Keratinocyte (primary cell): ENCODE measurements around the gene MYLIP. TPM values are rescaled to one million over a fixed set of nuclear protein-coding genes. Genes with fewer than 3 reads are reported as not detected.

ENCODE experiments used
- DNase-seq: peaks from one replicate; pipeline ENCODE4 v3.0.0-alpha.2; 2011; ENCODE audit warnings: low read depth, missing footprints, low spot score
- FAIRE-seq: peaks from 2 replicates; lab custom pipeline; 2011; peaks lifted over from hg19 to GRCh38; lab: Jason Lieb, UNC
- H2AFZ ChIP-seq: 2 replicates; pipeline ENCODE4 v1.6.0; 2012; ENCODE audit warnings: low read length, control low read depth, inconsistent platforms; ENCODE audit not compliant: control insufficient read depth
- H3K27ac ChIP-seq: 2 replicates; pipeline ENCODE4 v1.5.1; 2011; ENCODE audit warnings: low read length; ENCODE audit not compliant: control insufficient read depth, insufficient read depth
- H3K27me3 ChIP-seq: 3 replicates; pipeline ENCODE4 v1.6.0; 2011; ENCODE audit warnings: low read length; ENCODE audit not compliant: control insufficient read depth, insufficient read depth; ENCODE audit errors: extremely low read depth
- H3K36me3 ChIP-seq, 2 experiments: 2 replicates in 1 of 2; 3 replicates in 1 of 2; pipeline ENCODE4 v1.5.1; 2011; ENCODE audit warnings: low read length in 2 of 2, mild to moderate bottlenecking in 1 of 2; ENCODE audit not compliant: control insufficient read depth in 2 of 2, insufficient read depth in 2 of 2; ENCODE audit errors: extremely low read depth in 1 of 2
- H3K4me1 ChIP-seq: 3 replicates; pipeline ENCODE4 v1.5.1; 2011; ENCODE audit warnings: low read length; ENCODE audit not compliant: control insufficient read depth, insufficient read depth; ENCODE audit errors: extremely low read depth
- H3K4me2 ChIP-seq: 3 replicates; pipeline ENCODE4 v1.6.0; 2011; ENCODE audit warnings: low read depth, low read length; ENCODE audit not compliant: control insufficient read depth, insufficient read depth; ENCODE audit errors: extremely low read depth
- H3K4me3 ChIP-seq, 3 experiments: fragments of 200-600 bp in 1 of 3; sonication (generic) in 1 of 3; 2 replicates in 2 of 3; 3 replicates in 1 of 3; pipeline ENCODE4 v1.5.1; 2011 to 2016; ENCODE audit warnings: low read length in 3 of 3, mild to moderate bottlenecking in 3 of 3, control low read depth in 2 of 3, inconsistent platforms in 1 of 3, low read depth in 1 of 3, mixed read lengths in 1 of 3, mixed run types in 1 of 3, moderate library complexity in 1 of 3; ENCODE audit not compliant: control insufficient read depth in 2 of 3, insufficient read depth in 2 of 3; ENCODE audit errors: extremely low read depth in 1 of 3
- H3K79me2 ChIP-seq: 2 replicates; pipeline ENCODE4 v1.6.0; 2012; ENCODE audit warnings: low read length; ENCODE audit not compliant: control insufficient read depth, insufficient read depth
- H3K9ac ChIP-seq: 3 replicates; pipeline ENCODE4 v1.6.0; 2011; ENCODE audit warnings: low read length; ENCODE audit not compliant: control insufficient read depth, insufficient read depth; ENCODE audit errors: extremely low read depth
- H3K9me1 ChIP-seq: 3 replicates; pipeline ENCODE4 v1.6.0; 2011; ENCODE audit warnings: low read length; ENCODE audit not compliant: control insufficient read depth, insufficient read depth; ENCODE audit errors: extremely low read depth
- H3K9me3 ChIP-seq: 2 replicates; pipeline ENCODE4 v1.5.1; 2012; ENCODE audit warnings: low read depth, low read length; ENCODE audit not compliant: control insufficient read depth
- H4K20me1 ChIP-seq: 3 replicates; pipeline ENCODE4 v1.6.0; 2011; ENCODE audit warnings: low read length; ENCODE audit not compliant: control insufficient read depth, insufficient read depth; ENCODE audit errors: extremely low read depth
- CTCF ChIP-seq, 3 experiments: IDR thresholded peaks in 1 of 3; conservative IDR thresholded peaks in 1 of 3; optimal IDR thresholded peaks in 1 of 3; 2 replicates in 2 of 3; 3 replicates in 1 of 3; pipeline versions ENCODE3 to v1.5.1; 2011; ENCODE audit warnings: low read length in 3 of 3, mild to moderate bottlenecking in 3 of 3, moderate library complexity in 2 of 3, control low read depth in 1 of 3, inconsistent platforms in 1 of 3; ENCODE audit not compliant: insufficient read depth in 2 of 3; ENCODE audit errors: extremely low read depth in 1 of 3
- EZH2 ChIP-seq: IDR thresholded peaks from one replicate; pipeline ENCODE4 v1.6.1; 2012; ENCODE audit warnings: inconsistent platforms, mild to moderate bottlenecking, low read length, moderate library complexity
- dilution Hi-C: fragments of 300-500 bp; cut with MboI; formaldehyde crosslinking; loops from one replicate; pipeline ENCODE4 v1.7.0; 2020; ENCODE audit warnings: low sequenced_read_pairs; ENCODE audit not compliant: extremely low pct_ligation_motif_present
- polyA plus RNA-seq, 5 experiments: library from polyadenylated mRNA; depleted of rRNA in 3 of 5; stranded (reverse) in 3 of 5; stranded (forward) in 1 of 5; unstranded in 1 of 5; fragments of >200 nt; gene quantifications; 1 replicate in 1 of 5; 2 replicates in 3 of 5; 3 replicates in 1 of 5; pipeline versions ENCODE4 v1.2.1 to v1.2.3, GENCODE V29; 2011 to 2012; ENCODE audit warnings: missing spikeins in 2 of 5, low read depth in 1 of 5, low replicate concordance in 1 of 5

The MYLIP gene
- polyA plus RNA-seq, 1 donor (not counting 4 experiments of a cell fraction or from before 2014, with no cell fraction given) = 5.8 TPM

- Histone ChIP-seq H4K20me1 (no peaks in the 10 kb centered on the region), H3K4me2 (no peak overlapping the region), H3K9me3 (no peaks in the 10 kb centered on the region), H3K36me3 (no peaks in the 10 kb centered on the region), H3K27me3 (peaks cover 13% of the 10 kb centered on the region), H3K27ac (no peak overlapping the region), H3K9ac (no peak overlapping the region), H3K79me2 (no peaks in the 10 kb centered on the region), H3K4me1 (peaks cover 3% of the 10 kb centered on the region), H3K4me3 (no peak overlapping the region), H2AFZ (no peak overlapping the region), H3K9me1 (no peaks in the 10 kb centered on the region)
- TF ChIP-seq CTCF (optimal IDR thresholded peaks at IDR 0.05 in 1 of 3, IDR thresholded peaks at IDR 0.05 in 1 of 3, conservative IDR thresholded peaks at IDR 0.05 in 1 of 3; ENCODE audit: extremely low read depth in 1 of 3, insufficient read depth in 2 of 3, low read length in 3 of 3) (no peak), EZH2 (no peak)
- DNase-seq (no peak), FAIRE-seq (no peak)
- dilution Hi-C loops = no loop called here
Measured at GRCh38 chr6:16124198-16125180, 4.4 kb upstream of the MYLIP start.

- Histone ChIP-seq H3K9me3 (no peaks in the 10 kb centered on the region), H3K79me2 (no peaks in the 10 kb centered on the region), H3K27me3 (peaks cover 13% of the 10 kb centered on the region), H3K36me3 (no peaks in the 10 kb centered on the region), H4K20me1 (no peaks in the 10 kb centered on the region), H3K4me1 (peaks cover 18% of the 10 kb centered on the region), H3K27ac (no peak overlapping the region), H2AFZ (no peak overlapping the region), H3K9ac (no peak overlapping the region), H3K4me2 (no peak overlapping the region), H3K4me3 (no peak overlapping the region), H3K9me1 (no peaks in the 10 kb centered on the region)
- FAIRE-seq = no peak
- DNase-seq = no peak
- dilution Hi-C loops = no loop called here
- no peak for TF ChIP-seq CTCF (optimal IDR thresholded peaks at IDR 0.05 in 1 of 3, IDR thresholded peaks at IDR 0.05 in 1 of 3, conservative IDR thresholded peaks at IDR 0.05 in 1 of 3; ENCODE audit: extremely low read depth in 1 of 3, insufficient read depth in 2 of 3, low read length in 3 of 3)
- TF ChIP-seq EZH2 = no peak
Measured at GRCh38 chr6:16126056-16126455, 2.8 kb upstream of the MYLIP start.
